ENCODE data around the gene MAEA. TPM values are rescaled to one million over a fixed set of nuclear protein-coding genes. Genes with fewer than 3 reads are reported as not detected.

Gene MAEA
- total and polyA plus RNA-seq, 12 donors = 39.1 to 72.8 (median 50.3) TPM

DNA sequence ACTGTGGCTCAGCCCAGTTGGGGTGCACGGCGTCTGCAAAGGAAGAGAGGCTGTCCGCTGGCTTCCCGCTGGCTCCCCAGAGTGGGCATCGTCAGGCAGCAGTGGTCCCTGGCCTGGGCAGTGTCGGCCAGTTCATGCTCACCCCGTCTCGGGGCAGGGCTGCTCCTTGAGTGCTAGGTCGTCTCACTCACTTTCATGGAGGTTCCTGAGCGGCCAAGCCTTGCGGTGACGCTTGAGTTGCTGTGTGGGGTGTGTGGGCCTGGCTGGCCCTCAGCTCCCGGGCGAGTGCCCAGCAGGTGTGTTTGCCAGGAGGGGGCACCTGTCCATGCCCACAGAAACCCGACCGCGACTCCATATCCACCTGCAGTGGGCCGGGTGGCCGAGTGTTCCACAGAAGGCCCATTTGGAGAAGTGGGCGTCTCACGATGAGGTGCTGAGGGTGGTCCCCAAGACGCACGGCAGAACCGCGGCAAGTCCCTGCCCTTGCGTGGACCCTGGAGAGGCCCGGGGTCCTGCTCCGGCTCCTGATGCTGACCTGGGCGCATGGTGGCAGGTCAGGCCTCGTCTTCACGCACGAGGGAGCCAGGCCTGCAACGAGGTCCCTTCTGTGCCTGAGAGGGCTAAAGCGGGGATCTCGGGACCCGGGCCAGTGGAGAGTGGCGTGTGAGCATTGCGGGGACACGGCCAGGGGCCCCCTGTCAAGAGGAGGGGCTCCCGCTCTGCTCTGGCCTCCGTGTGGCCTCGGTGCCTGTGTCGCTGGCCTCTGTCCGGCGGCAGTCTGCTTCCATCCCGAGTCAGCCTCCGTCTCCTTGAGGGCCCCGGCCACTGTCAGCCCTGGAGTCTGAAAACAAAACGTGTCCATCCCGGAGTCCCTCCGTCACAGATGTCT, 38.8 kb downstream of the MAEA start:
- no peak for ATAC-seq
- no peak for DNase-seq
- peaks cover 0 to 12% (median 0%) of the 10 kb centered on the region in 9 donors for H3K4me1 ChIP-seq
- H3K27ac ChIP-seq = no peak overlapping the region
- no peak overlapping the region for H3K4me3 ChIP-seq
- no peaks in the 10 kb centered on the region for H3K9me3 ChIP-seq
- intact Hi-C loops (cut with DNase I) = no loop called here
- H3K36me3 ChIP-seq = peaks cover 0 to 83% (median 26%) of the 10 kb centered on the region in 9 donors
- 94% methylated on average over 51 of the region's 51 CpGs for WGBS, 2 donors
- TF ChIP-seq, protein P1, sequence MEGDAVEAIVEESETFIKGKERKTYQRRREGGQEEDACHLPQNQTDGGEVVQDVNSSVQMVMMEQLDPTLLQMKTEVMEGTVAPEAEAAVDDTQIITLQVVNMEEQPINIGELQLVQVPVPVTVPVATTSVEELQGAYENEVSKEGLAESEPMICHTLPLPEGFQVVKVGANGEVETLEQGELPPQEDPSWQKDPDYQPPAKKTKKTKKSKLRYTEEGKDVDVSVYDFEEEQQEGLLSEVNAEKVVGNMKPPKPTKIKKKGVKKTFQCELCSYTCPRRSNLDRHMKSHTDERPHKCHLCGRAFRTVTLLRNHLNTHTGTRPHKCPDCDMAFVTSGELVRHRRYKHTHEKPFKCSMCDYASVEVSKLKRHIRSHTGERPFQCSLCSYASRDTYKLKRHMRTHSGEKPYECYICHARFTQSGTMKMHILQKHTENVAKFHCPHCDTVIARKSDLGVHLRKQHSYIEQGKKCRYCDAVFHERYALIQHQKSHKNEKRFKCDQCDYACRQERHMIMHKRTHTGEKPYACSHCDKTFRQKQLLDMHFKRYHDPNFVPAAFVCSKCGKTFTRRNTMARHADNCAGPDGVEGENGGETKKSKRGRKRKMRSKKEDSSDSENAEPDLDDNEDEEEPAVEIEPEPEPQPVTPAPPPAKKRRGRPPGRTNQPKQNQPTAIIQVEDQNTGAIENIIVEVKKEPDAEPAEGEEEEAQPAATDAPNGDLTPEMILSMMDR (IDR thresholded peaks at IDR 0.05) = no peak
- no peaks in the 10 kb centered on the region for H3K27me3 ChIP-seq

DNA sequence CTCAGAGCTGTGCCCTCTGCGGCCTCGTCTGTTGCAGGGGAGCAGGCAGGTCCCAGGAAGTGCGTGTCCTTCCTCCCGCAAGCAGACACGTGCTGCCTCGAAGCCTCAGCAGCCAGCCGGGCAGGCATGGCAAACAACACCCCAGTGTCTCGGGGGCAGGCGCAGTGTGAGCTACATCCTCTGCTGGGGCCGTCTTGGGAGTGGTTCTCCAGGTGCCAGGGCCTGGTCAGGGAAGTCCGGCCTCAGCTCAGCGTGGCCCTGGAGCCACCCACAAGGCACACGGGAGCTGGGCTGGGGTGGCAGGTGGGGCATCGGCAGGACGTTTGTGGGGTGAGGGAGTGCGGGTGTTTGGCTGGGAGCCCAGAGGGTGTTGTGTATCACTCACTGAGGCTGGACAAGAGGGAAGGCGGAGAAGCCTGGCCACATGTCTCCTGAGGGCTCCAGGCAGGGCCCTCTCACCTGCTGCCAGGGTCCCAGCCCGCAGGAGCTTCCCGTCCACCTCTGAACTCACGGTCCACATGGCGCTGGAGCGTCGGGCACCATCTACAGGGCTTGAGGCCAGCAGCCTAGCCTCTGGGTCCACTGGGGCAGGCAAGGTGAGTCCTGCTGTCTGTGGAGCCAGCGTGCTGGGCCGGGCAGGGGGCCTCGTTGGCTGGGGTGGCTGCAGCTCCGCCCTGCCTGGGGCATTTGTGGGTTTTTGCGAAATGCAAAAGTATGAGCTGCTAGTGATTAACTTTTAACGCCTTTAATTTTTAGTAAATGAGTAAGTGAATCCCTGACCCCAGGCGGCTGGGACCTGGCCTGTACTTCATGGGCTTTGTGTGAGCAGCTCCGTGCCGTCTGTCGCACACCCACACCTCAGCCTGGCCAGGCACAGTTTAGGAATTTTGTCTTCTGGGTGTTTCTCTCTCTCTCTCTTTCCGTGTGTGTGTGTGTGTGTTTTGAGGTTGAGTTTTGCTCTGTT, 40.0 kb downstream of the MAEA start:
- WGBS, 2 donors = 77 to 83% methylated on average over 34 of the region's 34 CpGs
- ATAC-seq = peak in 4 of 8 donors; percentile 10 to 25 (median 18)
- peak overlapping the region in 1 of 10 donors; percentile 14 for H3K27ac ChIP-seq
- intact Hi-C loops (cut with DNase I) = no loop called here
- H3K4me3 ChIP-seq = no peak overlapping the region
- DNase-seq = no peak
- TF ChIP-seq, protein P1 (IDR thresholded peaks at IDR 0.05) = no peak
- H3K27me3 ChIP-seq = no peaks in the 10 kb centered on the region
- peaks cover 0 to 10% (median 0%) of the 10 kb centered on the region in 9 donors for H3K4me1 ChIP-seq
- H3K36me3 ChIP-seq = peaks cover 0 to 88% (median 25%) of the 10 kb centered on the region in 9 donors
- H3K9me3 ChIP-seq = no peaks in the 10 kb centered on the region

DNA sequence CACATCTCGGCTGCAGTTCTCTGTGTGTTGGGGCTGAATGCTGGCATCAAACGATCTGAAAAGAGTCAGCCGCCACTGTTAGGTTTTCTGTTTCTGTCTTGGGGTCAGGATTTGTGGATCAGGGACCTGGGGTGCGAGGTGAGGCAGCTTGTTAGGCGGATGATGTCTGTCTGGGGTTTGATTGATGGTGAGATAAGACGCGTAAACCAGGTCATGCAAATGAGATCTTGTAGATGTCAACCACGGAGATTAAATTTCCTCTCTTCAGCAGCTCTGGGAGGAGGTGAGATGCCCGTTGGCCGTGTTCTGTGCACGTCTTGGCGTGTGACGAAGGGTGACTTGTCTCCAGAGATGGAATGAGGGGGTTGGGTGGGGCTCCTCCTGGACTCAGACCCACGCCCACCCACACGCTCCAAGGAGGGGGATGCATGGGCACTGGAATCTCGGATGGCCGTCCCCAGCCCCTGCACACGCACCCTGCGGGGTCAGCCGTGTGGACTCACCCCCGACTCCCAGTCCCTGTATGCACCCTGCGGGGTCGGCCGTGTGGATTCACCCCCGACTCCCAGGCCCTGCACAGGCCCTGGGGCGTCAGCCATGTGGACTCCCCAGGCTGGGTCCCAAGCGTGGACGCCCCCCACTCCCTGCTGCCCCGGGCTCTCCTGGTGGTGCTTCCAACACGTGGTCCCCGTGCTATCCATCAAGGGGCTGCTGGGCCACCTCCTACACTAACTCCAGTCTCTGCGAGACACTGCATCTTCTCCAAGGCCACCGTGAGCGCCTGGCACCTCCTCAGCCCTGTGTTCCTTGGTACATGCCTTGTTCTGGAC, 41.3 kb downstream of the MAEA start:
- H3K27ac ChIP-seq = peak overlapping the region in 1 of 10 donors; percentile 6
- peaks cover 0 to 80% (median 25%) of the 10 kb centered on the region in 9 donors for H3K36me3 ChIP-seq
- peaks cover 0 to 6% (median 0%) of the 10 kb centered on the region in 11 donors for H3K9me3 ChIP-seq
- 85 to 90% methylated on average over 34 of the region's 34 CpGs for WGBS, 2 donors
- peaks cover 0 to 10% (median 0%) of the 10 kb centered on the region in 9 donors for H3K4me1 ChIP-seq
- ATAC-seq = no peak
- H3K27me3 ChIP-seq = no peaks in the 10 kb centered on the region
- no peak for DNase-seq
- no peak overlapping the region for H3K4me3 ChIP-seq
- intact Hi-C loops (cut with DNase I) = no loop called here
- TF ChIP-seq, protein P1 (IDR thresholded peaks at IDR 0.05) = no peak
